ENCODE measurements around the gene NFATC1. TPM values are rescaled to one million over a fixed set of nuclear protein-coding genes. Genes with fewer than 3 reads are reported as not detected.

Gene NFATC1
- polyA plus RNA-seq, 1 of the 3 experiments (the other 2 are of a cell fraction), result 0.02 TPM

- Histone ChIP-seq H4K20me1 (ENCODE audit: insufficient read depth) (no peaks in the 10 kb centered on the region), H3K9ac (no peak overlapping the region), H3K9me3 (no peaks in the 10 kb centered on the region), H3K4me3 (ENCODE audit: low read depth in 2 of 2, low read length in 1 of 2) (no peak overlapping the region), H3F3A (replicated peaks; ENCODE audit: insufficient read depth) (no peaks in the 10 kb centered on the region), H3K79me2 (ENCODE audit: insufficient read depth) (no peaks in the 10 kb centered on the region), H3K4me2 (no peak overlapping the region), H3K27me3 (ENCODE audit: insufficient read depth) (peaks cover 98% of the 10 kb centered on the region), H3K27ac (ENCODE audit: low read depth in 2 of 2, low read length in 1 of 2) (no peak overlapping the region), H2AFZ (ENCODE audit: low read depth) (no peak overlapping the region), H3K4me1 (ENCODE audit: control insufficient read depth in 1 of 2, insufficient read depth in 2 of 2, low read depth in 1 of 2, low read length in 1 of 2) (no peaks in the 10 kb centered on the region), H3K36me3 (replicated peaks in 1 of 2; ENCODE audit: control insufficient read depth in 1 of 2, insufficient read depth in 2 of 2, low read length in 1 of 2) (no peaks in the 10 kb centered on the region), H3K9me2 (no peaks in the 10 kb centered on the region)
- ChIA-PET CTCF (interaction anchor here (1.4 kb wide), 1 partner anchor 14 kb away, joined by 3 read pairs; no protein-coding TSS in a partner anchor), POLR2A (no interaction called here)
- DNase-seq, result no peak
- WGBS (ENCODE audit: low lambda C conversion rate), result 30% methylated on average over 22 of the region's 36 CpGs
- no peak for TF ChIP-seq EZH2phosphoT487 (IDR thresholded peaks at IDR 0.05; ENCODE audit: borderline replicate concordance, low read depth)
- TF ChIP-seq RXRA (IDR thresholded peaks at IDR 0.05; ENCODE audit: borderline replicate concordance, low read depth), result no peak
- TF ChIP-seq TEAD4 (IDR thresholded peaks at IDR 0.05; ENCODE audit: borderline replicate concordance, insufficient read depth), result no peak
- TF ChIP-seq SIN3A (IDR thresholded peaks at IDR 0.05; ENCODE audit: borderline replicate concordance, low read depth, low read length), result no peak
- no peak for TF ChIP-seq USF1 (IDR thresholded peaks at IDR 0.05; ENCODE audit: borderline replicate concordance, low read depth)
- no peak for TF ChIP-seq TCF12 (IDR thresholded peaks at IDR 0.05)
- no peak for TF ChIP-seq EP300 (IDR thresholded peaks at IDR 0.05; ENCODE audit: borderline replicate concordance in 1 of 2, low read depth in 1 of 2, low read length in 1 of 2)
- TF ChIP-seq NFIC (IDR thresholded peaks at IDR 0.05; ENCODE audit: borderline replicate concordance), result no peak
- no peak for TF ChIP-seq FOXJ3 (CRISPR knock-in tag; IDR thresholded peaks at IDR 0.05)
- TF ChIP-seq YY1 (IDR thresholded peaks at IDR 0.05; ENCODE audit: low read depth), result no peak
- no peak for TF ChIP-seq RAD21 (IDR thresholded peaks at IDR 0.05; ENCODE audit: low read length)
- no peak for TF ChIP-seq RFX5 (IDR thresholded peaks at IDR 0.05; ENCODE audit: low read length)
- TF ChIP-seq FOXM1 (IDR thresholded peaks at IDR 0.05; ENCODE audit: low read depth), result no peak
- TF ChIP-seq, protein P1, sequence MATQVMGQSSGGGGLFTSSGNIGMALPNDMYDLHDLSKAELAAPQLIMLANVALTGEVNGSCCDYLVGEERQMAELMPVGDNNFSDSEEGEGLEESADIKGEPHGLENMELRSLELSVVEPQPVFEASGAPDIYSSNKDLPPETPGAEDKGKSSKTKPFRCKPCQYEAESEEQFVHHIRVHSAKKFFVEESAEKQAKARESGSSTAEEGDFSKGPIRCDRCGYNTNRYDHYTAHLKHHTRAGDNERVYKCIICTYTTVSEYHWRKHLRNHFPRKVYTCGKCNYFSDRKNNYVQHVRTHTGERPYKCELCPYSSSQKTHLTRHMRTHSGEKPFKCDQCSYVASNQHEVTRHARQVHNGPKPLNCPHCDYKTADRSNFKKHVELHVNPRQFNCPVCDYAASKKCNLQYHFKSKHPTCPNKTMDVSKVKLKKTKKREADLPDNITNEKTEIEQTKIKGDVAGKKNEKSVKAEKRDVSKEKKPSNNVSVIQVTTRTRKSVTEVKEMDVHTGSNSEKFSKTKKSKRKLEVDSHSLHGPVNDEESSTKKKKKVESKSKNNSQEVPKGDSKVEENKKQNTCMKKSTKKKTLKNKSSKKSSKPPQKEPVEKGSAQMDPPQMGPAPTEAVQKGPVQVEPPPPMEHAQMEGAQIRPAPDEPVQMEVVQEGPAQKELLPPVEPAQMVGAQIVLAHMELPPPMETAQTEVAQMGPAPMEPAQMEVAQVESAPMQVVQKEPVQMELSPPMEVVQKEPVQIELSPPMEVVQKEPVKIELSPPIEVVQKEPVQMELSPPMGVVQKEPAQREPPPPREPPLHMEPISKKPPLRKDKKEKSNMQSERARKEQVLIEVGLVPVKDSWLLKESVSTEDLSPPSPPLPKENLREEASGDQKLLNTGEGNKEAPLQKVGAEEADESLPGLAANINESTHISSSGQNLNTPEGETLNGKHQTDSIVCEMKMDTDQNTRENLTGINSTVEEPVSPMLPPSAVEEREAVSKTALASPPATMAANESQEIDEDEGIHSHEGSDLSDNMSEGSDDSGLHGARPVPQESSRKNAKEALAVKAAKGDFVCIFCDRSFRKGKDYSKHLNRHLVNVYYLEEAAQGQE (IDR thresholded peaks at IDR 0.05; ENCODE audit: low read depth, low read length), result no peak
- TF ChIP-seq, protein P2, sequence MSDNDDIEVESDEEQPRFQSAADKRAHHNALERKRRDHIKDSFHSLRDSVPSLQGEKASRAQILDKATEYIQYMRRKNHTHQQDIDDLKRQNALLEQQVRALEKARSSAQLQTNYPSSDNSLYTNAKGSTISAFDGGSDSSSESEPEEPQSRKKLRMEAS (IDR thresholded peaks at IDR 0.05; ENCODE audit: low read depth), result no peak
- no peak for TF ChIP-seq MXI1 (IDR thresholded peaks at IDR 0.05; ENCODE audit: low read depth, low read length)
- TF ChIP-seq GABPA (IDR thresholded peaks at IDR 0.05; ENCODE audit: low read depth), result no peak
- TF ChIP-seq IRF3 (IDR thresholded peaks at IDR 0.05; ENCODE audit: low read depth, low read length), result no peak
- no peak for TF ChIP-seq USF2 (IDR thresholded peaks at IDR 0.05; ENCODE audit: borderline replicate concordance, low read depth, low read length)
Measured at GRCh38 chr18:79513381-79514081, 117.8 kb downstream of the NFATC1 start.
